Stimulated activated naive CD8-positive, alpha-beta T cell treated with anti-CD3 and anti-CD28 coated beads, Interleukin-15, amount 100 ng/mL, for 72 hours (primary cell): ENCODE measurements around the gene HPSE2.

Experiments used
- ATAC-seq: fragments of 150-1000 bp; cut with Tn5 transposase; 2 replicates; pipeline ENCODE4 v1.10.0; 2021; ENCODE audit warnings: mild to moderate bottlenecking, moderate library complexity
- DNase-seq, 2 donors: peaks; one replicate each; pipeline ENCODE4 v3.0.0; 2021 to 2022
- H3K27ac Mint-ChIP-seq, 2 donors: one replicate each; pipeline ENCODE4 v1.8.0; 2022; ENCODE audit warnings: mild to moderate bottlenecking in 2 of 2, mixed read lengths in 2 of 2, moderate library complexity in 2 of 2
- H3K27me3 Mint-ChIP-seq: one replicate; pipeline ENCODE4 v1.8.0; 2022; ENCODE audit warnings: mixed read lengths
- H3K4me1 Mint-ChIP-seq: one replicate; pipeline ENCODE4 v1.8.0; 2022; ENCODE audit warnings: mild to moderate bottlenecking, mixed read lengths
- H3K4me3 Mint-ChIP-seq, 2 donors: one replicate each; pipeline ENCODE4 v1.8.0; 2022; ENCODE audit warnings: mild to moderate bottlenecking in 2 of 2, mixed read lengths in 2 of 2, moderate library complexity in 1 of 2
- H3K9me3 Mint-ChIP-seq, 2 donors: one replicate each; pipeline ENCODE4 v1.8.0; 2022; ENCODE audit warnings: mixed read lengths in 2 of 2

HPSE2 gene

DNA sequence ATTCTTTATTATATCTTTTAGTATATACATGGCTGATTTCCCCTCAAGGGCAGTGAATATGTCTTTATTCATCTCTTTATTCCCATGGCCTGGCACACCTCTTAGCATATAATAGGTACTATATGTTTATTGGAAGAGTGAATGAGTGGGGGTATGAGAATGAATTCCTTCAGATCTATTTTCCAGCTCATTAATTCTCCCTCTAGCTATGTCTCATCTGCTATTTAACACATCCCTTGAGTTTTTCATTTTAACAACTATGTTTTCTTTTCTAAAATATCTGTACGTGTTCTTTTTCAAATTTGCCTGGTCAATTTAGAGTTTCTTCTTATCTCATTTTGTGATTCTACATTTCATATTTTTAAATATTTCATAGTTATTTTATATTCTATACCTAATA lies 803.3 kb downstream of the HPSE2 start:
- no peak for ATAC-seq
- no peak for DNase-seq
- H3K27me3 Mint-ChIP-seq, result no peaks in the 10 kb centered on the region
- no peaks in the 10 kb centered on the region for H3K4me1 Mint-ChIP-seq
- H3K4me3 Mint-ChIP-seq, result no peak overlapping the region
- H3K27ac Mint-ChIP-seq, result no peak overlapping the region
- no peaks in the 10 kb centered on the region for H3K9me3 Mint-ChIP-seq

DNA sequence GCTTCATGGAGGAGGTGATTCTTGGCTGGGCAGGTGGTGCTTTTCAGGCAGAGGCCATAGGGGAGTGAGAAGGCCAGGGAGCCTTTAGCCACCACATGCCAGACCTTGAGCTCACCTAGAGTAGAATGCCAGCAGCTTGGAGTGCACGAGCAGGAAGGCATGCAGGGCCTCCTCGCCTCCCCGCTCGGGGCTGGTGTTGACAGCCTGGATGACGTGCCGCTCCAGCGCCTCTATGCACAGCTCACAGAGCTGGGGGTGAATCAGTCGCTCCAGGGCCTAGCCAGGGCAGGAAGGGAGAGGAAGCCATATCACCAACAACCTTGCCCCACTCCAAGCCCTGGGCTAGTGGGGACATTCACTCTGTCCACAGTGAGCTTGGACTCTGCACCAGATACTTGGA lies 804.6 kb downstream of the HPSE2 start:
- no peak overlapping the region for H3K4me3 Mint-ChIP-seq
- ATAC-seq, result no peak
- H3K9me3 Mint-ChIP-seq, result no peaks in the 10 kb centered on the region
- H3K4me1 Mint-ChIP-seq, result no peaks in the 10 kb centered on the region
- DNase-seq, result no peak
- H3K27ac Mint-ChIP-seq, result peak overlapping the region in 1 of 2 donors; percentile 7
- no peaks in the 10 kb centered on the region for H3K27me3 Mint-ChIP-seq

DNA sequence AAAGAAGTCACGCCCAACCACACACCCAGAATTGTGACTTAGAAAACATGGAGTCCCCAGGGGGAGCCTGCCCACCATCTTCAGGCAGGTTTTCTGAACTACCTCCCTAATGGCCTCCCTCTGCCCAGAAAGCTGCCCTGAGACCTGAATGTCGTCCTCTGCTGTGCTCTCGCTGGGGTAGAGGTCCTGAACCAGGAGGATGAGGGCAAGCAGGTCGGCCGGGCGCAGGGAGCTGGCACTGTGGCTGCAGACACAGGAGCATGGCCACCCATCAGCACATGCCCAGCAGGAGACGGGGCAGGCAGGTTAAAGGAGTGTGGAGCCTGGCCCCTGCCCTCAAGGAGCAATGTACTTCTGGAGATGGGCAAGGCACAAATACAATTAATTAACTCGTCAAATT lies 805.2 kb downstream of the HPSE2 start:
- Mint-ChIP-seq H3K27ac (peak overlapping the region in 1 of 2 donors; percentile 81), H3K4me1 (no peaks in the 10 kb centered on the region), H3K9me3 (no peaks in the 10 kb centered on the region), H3K4me3 (no peak overlapping the region), H3K27me3 (no peaks in the 10 kb centered on the region)
- DNase-seq (no peak), ATAC-seq (no peak)

DNA sequence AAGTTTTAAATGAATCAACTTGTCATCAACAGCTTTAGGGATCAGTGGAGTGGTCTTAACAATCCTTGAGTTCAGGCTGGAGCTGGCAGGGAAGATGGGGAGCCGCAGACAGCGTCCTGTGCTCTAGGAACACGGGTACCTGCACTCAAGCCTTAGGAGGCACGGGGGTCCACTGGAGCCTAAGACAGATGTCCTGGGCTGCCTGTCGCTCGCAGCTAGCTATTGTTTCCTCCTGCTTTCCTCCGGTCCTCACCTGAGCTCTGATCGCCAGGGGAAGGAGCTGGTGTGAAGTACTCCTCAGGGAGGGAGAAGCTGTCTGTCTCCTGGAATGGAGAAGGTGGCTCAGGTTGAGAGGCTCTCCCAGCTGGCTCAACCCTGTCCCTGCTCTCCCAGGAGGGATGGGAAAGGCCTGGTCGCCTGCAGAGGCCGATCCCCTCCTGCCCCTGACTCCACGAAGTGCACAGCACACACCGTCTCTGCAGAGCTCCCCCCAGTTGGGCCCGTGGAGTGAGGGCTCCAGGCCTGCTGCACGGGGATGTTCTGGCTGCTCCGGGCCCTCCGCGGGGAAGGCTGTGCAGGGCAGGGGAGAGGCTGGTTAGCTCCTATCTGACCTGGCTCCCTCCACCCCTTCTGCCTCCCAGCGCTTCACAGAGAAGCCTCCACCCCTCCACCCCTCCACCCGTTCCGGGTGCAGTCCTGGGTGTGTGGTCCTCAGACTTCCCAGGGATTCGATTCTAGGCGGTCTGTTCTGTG lies 806.2 kb downstream of the HPSE2 start:
- Mint-ChIP-seq H3K9me3 (no peaks in the 10 kb centered on the region), H3K27me3 (no peaks in the 10 kb centered on the region), H3K4me3 (no peak overlapping the region), H3K4me1 (no peaks in the 10 kb centered on the region), H3K27ac (peak overlapping the region in 1 of 2 donors; percentile 27)
- DNase-seq (no peak), ATAC-seq (peak; percentile 35)

DNA sequence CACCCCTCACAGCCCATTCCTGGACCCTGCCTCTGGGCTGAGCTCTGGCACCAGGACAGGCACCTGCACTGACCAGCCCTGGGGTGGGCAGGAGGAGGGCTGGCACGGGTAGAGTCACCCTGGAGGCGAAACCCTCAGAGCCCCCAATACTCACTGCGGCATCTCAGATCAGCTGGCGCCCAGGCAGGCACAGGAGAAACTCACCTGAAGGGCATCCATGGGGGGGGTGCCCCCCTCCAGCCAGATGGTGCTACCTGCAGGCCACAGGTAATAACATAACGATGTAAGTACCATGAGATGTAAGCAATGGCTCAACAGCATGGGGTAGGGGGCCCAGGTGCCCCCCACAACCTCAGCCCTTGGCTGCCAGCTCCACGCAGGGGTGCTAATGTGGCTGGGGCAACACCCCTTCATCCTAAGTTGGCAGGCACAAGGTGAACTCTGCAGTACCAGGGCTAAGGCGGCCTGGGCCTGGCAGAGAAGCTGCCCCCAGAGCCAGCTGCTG lies 808.6 kb downstream of the HPSE2 start:
- ATAC-seq (peak; percentile 16), DNase-seq (no peak)
- no peaks in the 10 kb centered on the region for H3K27me3 Mint-ChIP-seq
- no peaks in the 10 kb centered on the region for H3K4me1 Mint-ChIP-seq
- no peak overlapping the region for H3K27ac Mint-ChIP-seq
- H3K9me3 Mint-ChIP-seq, result no peaks in the 10 kb centered on the region
- no peak overlapping the region for H3K4me3 Mint-ChIP-seq

DNA sequence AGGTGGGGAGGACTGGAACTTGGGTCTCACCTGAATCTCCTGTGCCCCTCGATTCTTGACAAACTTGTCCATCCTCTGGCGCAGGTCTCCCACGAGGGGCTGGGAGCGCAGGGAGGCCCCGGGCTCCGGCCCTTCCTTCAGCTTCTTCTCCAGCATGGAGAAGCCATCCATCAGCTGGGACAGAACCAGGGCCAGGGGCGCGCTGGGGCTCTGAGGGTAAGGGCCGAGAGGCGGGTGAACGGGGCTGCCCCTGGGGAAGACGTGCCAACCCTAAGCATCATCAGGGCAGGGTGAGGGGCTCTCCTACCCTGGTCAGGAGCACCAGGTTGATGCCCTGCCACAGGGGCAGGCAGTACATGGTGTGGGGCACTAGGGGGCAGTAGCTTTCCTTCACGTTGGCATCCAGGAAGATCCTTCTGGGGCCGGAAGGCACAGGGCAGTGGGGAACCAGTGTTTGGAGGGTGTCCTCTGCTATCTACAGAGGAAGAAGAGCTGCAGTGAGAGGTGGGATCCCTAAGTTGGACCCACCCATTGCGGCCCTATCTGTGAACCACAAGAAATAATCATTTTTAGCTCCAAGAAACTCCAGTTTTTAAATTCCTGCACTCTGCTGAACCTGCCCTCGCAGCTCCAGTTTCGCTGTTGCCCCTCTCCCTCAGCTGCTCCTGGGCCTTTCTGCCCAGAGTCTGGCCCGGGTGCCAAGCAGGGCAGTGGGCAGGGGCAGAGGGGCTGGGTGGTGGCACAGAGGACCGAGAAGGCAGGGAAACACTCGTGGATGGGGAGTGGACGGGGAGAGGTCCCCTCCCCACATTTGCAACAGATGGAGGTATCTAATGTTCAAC lies 809.9 kb downstream of the HPSE2 start:
- Mint-ChIP-seq H3K4me3 (no peak overlapping the region), H3K9me3 (no peaks in the 10 kb centered on the region), H3K27me3 (no peaks in the 10 kb centered on the region), H3K4me1 (no peaks in the 10 kb centered on the region), H3K27ac (no peak overlapping the region)
- DNase-seq, result peak; percentile 34 to 49
- ATAC-seq, result peak; percentile 48

DNA sequence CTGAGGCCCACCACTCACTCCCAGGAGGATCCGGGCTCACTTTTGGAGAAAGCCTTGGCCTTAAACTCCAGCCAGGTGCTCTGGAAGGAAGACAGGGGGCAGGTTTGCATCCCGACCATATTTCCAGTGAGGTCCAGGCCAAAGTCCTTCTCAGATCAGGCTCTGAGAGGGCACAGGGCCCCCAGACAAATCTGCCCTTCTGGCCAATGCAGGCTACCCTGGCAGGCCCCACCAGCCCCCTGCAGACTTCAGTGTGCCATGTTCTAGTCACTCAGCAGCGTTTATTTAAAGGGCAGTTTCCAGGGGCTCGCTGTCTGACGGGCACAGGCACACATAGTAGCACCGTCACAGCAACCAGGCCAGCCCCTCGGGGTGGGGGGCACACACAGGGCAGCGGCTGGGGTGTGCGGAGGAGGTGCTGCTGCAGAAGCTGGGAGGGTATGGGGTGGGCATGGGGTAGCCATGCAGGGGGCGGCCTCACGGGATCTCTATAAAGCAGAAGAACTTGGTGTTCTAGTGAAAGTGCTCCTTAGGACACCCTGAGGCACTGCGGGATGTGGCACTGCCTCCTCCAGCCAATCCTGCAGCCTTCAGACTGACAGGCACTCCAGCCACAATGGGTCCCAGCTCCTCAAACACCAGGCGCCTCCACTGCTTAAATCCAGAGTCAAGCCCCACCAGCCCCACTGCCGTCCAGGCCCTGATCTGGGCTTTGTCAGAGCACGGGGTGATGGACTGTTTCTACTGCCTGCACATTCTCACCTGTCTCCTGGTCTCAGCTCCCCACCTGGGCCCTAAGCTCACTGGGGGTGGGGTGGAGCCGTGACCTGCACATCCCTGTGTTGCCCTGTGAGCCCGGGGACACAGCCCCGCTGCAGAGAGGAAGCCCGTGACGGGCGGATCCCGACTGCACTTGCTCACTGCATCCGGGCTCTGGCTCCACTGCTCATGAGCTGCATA lies 811.1 kb downstream of the HPSE2 start:
- Mint-ChIP-seq H3K27me3 (no peaks in the 10 kb centered on the region), H3K4me3 (no peak overlapping the region), H3K27ac (peak overlapping the region in 1 of 2 donors; percentile 78), H3K4me1 (no peaks in the 10 kb centered on the region), H3K9me3 (no peaks in the 10 kb centered on the region)
- ATAC-seq (no peak), DNase-seq (no peak)

DNA sequence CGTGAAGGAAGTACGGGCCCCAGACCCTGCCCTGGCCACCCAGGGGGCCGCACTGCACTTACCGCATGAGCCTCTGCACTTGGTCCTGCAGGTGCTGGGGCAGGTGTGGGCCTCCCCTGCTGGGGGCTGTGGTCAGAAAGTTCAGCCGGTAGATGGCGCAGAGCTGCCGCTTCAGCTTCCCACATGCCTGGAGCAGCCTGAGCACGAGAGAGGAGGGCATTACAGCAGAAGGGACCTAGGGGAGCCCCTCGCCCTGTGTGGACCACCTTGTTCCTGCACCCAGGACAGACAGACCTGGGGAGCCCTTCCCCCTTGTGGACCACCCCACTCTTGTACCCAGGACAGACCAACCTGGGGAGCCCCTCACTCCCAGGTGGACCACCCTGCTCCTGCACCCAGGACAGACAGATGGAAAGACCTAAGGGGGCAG lies 811.9 kb downstream of the HPSE2 start:
- peak overlapping the region in 1 of 2 donors; percentile 78 for H3K27ac Mint-ChIP-seq
- no peaks in the 10 kb centered on the region for H3K9me3 Mint-ChIP-seq
- DNase-seq, result no peak
- H3K27me3 Mint-ChIP-seq, result no peaks in the 10 kb centered on the region
- ATAC-seq, result peak; percentile 29
- H3K4me1 Mint-ChIP-seq, result no peaks in the 10 kb centered on the region
- no peak overlapping the region for H3K4me3 Mint-ChIP-seq

DNA sequence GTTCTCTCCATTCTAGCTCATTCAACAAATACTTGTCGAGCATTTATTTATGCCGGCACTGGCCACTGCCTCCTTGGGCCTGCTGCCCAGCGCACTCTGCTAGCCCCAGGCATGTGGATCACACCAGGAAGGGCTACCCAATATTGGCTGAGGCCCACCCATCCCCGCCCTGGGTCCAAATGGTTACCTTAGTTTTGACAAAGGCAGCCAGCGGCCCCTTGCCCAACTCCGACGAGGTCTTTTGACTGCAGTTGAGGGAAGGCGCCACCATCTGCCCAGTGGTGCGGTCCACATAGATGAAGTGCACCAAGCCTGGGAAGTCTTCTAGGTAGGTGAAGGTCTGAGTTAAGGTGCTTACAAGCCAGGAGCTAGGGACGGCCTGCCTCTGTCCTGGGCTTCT lies 813.5 kb downstream of the HPSE2 start:
- Mint-ChIP-seq H3K27ac (no peak overlapping the region), H3K27me3 (no peaks in the 10 kb centered on the region), H3K4me1 (no peaks in the 10 kb centered on the region), H3K9me3 (no peaks in the 10 kb centered on the region), H3K4me3 (no peak overlapping the region)
- DNase-seq, result no peak
- ATAC-seq, result no peak

DNA sequence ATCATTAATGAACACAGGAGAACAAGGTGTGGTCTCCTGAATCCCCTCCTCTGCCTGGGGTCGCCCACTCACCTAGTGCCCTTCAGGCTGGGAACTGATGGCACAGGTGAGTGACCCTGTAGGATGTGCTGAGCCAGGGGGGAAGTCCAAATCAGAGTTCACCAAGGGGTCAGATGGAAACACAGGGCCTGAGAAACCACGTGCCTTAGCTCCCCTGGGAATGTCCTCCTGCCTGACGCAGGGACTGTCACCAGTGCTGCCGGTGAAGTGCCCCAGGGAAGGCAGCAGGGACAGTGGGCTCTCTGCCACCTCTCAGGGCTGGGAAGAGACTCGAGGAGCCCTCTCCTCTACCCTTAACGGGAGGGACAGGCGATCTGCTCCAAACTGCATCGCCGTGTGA lies 814.9 kb downstream of the HPSE2 start:
- no peaks in the 10 kb centered on the region for H3K9me3 Mint-ChIP-seq
- ATAC-seq, result no peak

DNA sequence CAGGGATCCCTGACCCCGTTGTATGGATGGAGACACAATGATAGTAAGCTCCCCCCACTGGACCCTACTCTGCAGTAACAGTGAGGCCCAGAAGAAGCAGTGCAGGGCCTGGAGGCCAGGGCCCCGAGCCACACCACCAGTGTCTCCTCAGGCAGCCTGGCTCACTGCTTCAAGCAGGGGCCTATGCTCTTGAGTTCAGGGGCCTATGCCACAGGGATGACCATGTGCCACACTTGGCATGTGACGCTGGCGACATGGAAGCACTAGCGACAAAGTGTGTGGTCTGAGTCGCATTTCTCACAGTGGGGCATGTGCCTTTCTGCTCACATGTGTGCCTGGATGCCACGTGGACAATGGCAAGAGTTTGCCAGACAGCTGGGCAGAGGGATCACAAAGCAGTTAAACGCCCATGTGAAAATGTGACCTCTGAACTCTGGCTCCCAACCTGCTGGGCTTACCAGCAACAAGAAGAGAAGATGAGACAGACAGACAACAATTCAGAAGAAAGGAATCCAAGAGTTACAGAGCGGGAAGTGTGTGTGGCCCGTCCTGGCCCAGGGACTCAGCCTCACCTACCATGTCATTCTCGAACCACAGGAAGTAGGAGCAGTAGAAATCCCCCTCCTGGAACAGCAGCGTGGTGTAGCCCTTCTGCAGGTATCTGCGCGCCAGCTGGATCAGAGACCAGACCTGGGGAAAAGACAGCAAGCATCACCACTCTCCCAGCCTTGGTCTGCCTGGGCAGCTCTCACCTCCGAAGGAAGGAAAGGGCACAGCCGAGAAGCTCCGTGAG lies 816.0 kb downstream of the HPSE2 start:
- peaks cover 9% of the 10 kb centered on the region for H3K4me1 Mint-ChIP-seq
- peak overlapping the region; percentile 71 to 77 for H3K27ac Mint-ChIP-seq
- no peaks in the 10 kb centered on the region for H3K27me3 Mint-ChIP-seq
- ATAC-seq (no peak), DNase-seq (no peak)
- H3K4me3 Mint-ChIP-seq, result no peak overlapping the region
- H3K9me3 Mint-ChIP-seq, result no peaks in the 10 kb centered on the region

More for the DNA sequence above, 814.9 kb downstream of the HPSE2 start:
- Mint-ChIP-seq H3K27me3 (no peaks in the 10 kb centered on the region), H3K4me1 (no peaks in the 10 kb centered on the region), H3K27ac (no peak overlapping the region), H3K4me3 (no peak overlapping the region)
- no peak for DNase-seq

DNA sequence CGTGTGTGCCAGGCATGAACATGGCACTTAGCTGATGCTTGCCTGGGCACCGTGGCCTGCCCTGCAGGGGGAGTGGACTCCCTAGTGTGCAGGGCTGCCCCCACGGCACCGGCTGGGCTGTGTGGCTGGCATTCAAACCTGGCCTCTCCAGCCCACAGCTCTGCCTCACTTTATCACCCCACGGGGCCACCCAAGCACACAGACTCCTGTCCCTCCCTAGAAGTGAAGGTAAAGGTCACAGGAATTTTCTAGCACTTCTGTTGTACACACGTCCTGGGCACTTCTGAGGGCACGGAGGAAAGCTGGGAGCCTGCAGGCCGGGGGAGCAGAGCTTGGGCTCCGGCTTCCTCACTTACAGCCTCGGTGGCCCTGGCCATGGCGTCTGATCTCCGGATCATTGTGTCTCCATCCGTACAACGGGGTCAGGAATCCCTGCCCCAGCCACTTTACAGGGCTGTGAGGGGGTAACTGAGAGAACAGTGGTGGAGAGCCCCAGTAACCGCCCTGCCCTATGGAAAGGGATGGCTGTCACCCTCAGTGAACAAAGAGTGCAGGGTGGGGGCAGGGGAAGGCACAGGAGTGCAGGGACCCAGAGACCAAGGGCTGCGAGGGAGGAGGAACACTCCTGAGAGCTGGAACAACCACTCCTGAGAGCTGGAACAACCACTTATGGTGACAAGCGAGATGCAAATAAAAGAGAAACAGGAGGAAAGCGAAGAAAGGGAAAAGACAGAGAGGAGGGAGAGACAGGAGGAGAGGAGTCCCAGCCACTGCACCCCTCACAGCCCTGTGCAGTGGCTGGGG lies 816.8 kb downstream of the HPSE2 start:
- no peaks in the 10 kb centered on the region for H3K27me3 Mint-ChIP-seq
- no peak for DNase-seq
- H3K4me3 Mint-ChIP-seq, result no peak overlapping the region
- no peak for ATAC-seq
- peak overlapping the region in 1 of 2 donors; percentile 72 for H3K27ac Mint-ChIP-seq
- H3K4me1 Mint-ChIP-seq, result peaks cover 17% of the 10 kb centered on the region
- no peaks in the 10 kb centered on the region for H3K9me3 Mint-ChIP-seq

DNA sequence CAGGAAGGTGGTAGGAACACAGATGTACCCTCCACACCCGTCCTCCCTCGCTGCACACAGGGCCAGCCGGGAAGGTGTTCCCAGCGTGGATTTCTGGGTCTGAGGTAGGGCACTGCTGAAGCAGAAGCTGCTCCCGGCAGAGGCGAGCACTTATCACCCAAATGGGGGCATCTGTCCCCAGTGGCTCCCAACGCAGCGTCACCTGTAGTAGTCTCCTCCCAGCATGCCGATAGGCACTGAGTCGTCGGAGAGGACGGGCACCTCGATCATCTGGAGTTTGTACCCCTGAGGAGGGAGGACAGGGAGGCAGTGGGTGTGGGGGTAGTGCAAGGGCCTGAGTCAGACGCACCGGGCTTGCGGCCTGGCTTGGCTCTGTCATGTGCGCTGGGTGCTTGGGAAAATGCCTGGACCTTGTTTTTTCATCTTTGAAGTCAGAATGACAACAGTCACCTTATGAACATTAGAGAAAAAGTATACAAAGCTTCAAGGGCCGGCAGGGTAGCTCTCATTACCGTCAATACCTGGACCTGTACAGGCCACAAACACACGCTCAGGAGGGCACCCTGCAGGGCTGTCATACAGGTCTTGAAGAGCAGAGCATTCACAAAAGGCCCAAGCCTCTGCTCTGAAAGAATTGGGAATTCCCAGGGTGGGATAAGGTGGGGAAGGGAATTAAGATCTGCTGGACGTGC lies 817.5 kb downstream of the HPSE2 start:
- Mint-ChIP-seq H3K4me3 (no peak overlapping the region), H3K27ac (peak overlapping the region in 1 of 2 donors; percentile 42)

More for the DNA sequence above, 817.5 kb downstream of the HPSE2 start:
- Mint-ChIP-seq H3K4me1 (peaks cover 17% of the 10 kb centered on the region), H3K27me3 (no peaks in the 10 kb centered on the region), H3K9me3 (no peaks in the 10 kb centered on the region)
- ATAC-seq (no peak), DNase-seq (no peak)
